Activated CD4-positive, alpha-beta T cell treated with anti-CD3 and anti-CD28 coated beads, Interleukin-2, amount 50 U/mL, for 48 hours (primary cell): Measurements from ENCODE around the gene CD47.

Experiments
- DNase-seq, 2 experiments: peaks; one replicate each; pipeline ENCODE4 v3.0.0-alpha.2; 2020

CD47 gene

DNA sequence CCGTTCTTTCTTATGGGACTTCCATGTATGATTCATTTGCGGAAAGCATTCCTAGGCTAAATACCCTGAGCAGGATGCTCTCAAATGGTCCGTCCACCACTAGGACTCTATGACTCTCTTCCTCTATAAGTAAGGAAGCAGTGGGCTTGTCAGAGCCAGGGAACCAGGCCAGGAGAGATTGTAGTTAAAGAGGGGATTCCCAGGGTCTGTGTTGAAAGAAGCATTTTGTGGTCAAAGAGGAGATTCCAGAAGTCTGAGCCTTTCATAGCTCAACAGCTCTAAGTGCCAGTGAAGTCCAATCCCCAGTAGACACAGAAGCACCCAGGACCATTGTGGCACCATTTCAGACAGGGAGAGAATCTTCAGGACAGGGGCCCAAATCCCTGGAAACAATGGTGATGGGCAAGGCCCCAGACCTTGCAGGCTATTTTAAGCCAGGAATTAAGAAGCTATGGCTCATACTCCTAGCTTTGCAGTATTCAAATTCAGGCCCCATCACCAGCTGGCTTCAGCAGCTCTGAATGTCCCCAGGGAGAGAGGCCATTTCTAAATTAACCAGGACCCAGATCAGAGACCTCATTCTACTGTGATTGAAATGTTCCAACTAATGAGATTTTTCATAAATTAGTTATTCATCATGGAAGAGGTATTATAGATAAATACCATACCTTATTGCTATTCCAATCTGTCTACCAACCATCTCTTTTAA, 81.7 kb downstream of the CD47 start:
- no peak for DNase-seq

DNA sequence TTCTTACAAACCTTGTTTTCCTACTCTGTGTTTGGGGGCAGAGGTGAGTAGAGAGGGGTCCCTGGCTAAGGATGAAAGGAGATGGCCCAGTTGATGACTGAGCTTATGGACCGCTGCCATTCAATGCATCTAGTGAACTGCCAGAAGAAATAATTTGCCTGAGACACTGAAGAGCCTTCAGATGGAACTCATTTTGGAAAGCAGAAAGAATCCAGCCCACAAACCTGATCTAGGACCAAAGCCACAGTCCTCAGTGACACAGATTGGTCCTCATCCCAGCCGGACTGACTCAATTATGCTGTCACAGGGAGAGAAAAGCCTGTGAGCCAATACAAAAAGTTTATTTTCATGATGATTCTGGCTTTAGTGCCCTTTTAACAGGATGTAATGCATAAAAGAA, 82.7 kb downstream of the CD47 start:
- no peak for DNase-seq

DNA sequence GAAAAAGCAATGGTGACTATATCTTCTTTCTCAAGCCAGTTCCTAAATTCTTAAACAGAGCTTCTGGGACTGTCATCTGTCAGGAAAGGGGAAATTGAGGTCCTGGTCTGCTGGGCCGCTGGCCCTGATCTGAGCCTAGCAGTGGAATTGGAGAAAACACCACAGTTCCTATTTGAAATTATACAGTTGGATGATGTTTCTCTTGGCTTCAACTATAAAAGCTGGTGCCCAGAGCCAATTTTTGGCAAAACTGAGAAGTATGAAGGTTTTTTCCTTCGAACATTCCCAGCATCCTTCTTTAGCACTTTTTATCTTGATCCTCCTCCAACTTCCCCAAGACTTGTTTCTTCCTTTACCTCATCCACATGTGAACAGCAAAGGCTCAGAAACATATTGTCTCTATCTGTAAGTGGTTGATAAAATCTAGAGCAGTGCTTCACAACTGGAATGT, 83.9 kb downstream of the CD47 start:
- DNase-seq = no peak

DNA sequence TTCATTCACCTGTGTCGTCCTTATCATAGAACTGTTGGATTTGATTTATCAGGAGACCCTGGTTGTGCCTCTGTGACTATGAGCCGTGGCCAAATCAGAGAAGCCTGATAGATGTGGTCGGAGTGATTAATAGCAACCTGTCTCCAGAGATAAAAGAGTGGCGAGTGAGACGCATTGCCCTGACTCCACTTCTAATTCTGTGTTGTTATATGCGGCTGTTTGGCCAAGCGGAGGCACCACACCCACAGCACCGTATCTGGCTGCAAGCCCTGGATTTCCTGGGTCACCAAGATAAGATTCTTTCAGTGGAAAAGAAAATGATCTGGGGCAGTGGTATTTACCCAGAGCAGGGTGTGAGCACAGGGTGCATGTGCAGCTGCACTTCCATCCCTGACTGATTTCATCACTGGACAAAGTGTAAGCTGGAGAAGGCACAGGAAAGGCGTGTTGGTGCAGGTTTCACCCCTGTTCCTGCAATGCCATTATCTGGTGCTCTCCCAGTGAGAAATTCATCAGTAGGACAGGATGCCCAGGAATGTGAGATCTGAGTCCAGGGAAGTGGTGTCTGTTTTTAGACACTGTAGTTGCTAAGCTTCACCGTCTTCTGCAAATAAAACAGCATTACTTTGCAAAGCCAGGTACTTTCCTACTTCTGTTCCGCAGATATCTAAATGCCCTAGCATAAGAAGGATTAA, 84.6 kb downstream of the CD47 start:
- DNase-seq = no peak

DNA sequence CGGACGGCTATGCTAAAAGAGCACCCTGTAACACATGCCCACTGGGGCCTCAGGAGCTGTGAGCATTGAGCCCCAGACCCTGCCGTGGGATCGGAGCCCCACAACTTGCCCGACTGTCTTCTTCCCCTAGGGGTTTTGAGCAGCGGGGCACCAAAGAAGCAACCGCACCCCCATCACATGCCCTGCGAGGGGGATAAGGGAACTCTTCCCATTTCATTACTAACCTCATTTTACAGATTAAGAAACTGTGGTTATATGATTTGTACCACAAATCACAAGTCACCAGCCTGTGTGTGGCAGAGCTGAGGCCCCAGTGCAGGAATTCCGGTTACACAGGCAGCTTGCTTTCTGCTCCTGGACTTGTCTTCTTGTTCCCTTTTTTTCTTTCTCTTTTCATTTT, 86.2 kb downstream of the CD47 start:
- DNase-seq = no peak

DNA sequence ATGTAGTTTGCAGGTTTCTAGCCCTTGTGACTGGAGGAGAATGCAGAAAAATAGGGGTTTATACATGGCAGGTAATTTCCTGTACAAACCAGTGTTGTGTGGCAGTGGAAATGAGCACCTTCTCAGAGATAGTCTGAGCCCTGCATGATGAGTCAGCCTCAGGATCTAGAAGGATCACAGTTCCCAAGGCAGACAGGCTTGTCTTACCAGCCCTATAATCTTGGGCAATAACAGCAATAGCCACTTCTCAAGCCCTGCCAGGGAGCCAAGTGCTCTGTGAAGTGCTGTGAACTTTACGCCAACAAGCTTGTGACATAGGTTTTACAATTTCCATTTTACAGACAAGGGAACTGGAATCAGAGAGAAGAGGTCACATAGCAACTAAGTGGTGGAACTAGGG, 89.4 kb downstream of the CD47 start:
- DNase-seq = no peak

DNA sequence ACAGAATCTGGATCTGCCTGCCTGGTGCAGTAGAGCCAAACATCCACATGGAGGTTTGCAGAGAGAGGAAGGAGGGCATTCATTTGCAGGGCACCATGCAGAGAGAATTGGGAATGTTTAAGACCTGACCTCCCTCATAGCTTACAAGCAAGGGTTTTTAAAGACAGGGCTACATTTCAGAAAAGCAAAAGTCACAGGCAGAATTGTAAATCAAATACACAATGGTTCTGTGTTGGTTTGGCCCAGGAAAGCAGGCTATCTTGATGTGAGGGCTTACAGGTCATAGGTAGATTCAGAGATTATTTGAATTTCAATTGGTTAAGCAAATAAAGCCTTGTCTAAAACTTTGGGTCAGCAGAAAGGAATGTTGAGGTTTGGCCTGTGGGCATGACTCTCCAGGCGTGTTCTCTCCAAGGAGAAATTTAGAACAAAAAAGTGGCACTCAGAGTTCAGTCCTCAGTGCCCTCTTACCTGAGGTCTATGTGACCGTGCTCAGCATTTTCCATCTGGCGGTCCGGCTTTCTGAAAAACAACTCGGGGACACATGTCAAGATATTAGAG, 91.5 kb downstream of the CD47 start:
- DNase-seq = no peak

DNA sequence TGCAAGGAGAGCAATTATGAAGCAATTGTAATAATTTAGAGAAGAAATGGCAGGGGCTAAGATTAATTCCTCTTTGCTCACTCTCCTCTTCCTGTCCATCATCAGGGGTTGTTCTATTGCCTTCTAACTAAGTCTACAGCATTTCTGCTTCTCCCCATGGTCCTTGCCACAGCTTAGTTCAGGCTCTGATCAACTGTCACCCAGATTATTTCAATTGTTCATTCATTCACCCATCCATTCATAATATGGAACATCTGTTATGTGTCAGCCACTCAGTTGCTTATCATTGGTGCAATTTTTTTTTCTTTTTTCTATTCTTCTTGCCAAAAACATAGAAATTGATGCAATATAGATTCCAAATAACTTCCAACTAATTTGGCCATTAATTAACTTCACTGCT, 93.2 kb downstream of the CD47 start:
- DNase-seq = no peak

DNA sequence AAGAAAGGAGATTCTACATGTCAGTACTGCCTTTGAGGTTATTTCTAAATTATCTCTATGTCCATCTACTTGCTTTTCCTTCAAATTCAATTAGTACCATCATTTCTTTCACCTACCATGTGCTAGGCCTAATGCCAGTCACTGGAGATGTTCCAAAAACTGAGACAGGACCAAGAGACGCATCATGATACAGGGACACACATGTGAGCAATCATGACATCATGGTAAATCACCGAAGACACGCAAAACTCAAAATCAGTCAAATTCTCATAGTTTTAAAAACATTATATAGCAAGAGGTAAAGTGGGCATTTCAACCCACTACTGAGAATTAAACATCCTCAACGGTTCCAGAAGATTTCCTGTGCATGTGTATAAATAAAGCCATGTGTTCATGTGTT, 95.0 kb downstream of the CD47 start:
- no peak for DNase-seq

DNA sequence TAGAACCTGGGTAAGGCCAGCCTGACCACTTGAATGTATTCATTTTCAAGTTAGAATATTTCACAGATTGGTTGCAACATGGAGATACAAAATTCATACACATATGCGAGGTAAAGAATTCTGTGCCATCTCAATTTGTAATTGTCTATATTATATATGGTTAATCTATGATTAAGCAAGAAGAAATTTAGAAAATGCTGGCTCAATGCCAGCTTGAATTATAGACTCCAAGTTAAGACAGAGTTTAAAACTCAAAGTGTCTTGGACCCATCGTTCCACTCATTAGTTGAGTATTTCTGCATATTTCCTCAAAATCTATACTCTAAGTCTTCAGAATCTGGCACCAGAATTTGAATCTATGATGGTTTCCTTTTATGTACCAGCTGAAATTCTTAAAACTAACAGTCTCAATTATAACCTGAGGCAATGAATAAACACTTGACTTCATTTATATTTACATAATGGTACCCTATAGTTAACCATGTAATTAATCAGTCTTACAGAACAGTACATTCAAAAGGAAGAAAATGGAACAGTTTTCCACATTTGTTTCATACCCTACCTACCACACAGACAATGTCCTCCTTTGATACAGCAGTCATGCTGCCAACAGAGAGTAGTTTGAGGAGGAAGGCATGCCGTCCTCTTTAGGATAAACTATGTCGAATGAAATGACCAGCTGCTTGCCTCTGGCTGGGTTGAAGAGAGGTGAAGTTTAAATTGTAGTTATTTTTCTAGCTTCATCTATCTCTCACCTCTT, 95.7 kb downstream of the CD47 start:
- no peak for DNase-seq

DNA sequence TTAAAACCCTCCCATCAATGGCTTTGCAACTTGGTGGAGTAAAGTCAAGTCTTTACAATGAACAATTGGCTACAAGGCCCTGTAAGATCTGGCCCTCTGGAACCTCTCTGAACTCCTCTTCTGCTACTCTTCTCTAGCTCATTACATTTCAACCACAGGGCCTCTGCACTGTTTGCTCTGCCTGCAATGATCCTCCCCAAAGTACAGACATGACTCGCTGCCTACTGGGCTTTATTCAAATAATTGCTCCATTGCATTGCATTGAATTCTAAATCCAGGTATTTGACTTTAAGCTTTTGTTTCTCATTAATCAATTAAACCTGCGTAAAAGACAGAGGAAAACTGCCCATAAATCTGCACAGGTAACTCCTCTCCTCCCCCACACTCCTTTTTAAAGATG, 96.7 kb downstream of the CD47 start:
- DNase-seq = no peak

DNA sequence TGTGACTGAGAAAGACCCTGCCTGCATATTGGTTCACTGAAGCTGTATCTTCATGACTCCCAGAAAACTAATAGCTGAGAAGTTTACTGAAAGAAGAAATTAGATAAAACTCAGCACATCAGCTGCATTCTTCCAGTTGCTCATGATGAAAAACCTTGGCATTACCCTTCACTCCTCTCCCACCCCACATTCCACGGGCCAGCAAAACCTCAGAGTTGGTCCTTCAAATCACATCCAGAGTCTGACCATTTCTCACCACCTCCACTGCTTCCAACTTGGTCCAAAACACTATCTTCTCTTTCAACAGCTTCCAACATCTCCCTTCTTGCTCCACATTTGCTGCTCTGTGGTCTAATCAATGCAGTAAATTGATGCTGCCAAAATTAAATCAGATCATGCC, 97.1 kb downstream of the CD47 start:
- no peak for DNase-seq
